Measurements from ENCODE around the gene NELFCD. TPM values are rescaled to one million over a fixed set of nuclear protein-coding genes. Genes with fewer than 3 reads are reported as not detected.
"Not testable (repeated sequence)": the region's sequence is repeated elsewhere in the genome, so short reads cannot be mapped to it uniquely, and the experiment has no call there.

Gene NELFCD
- total RNA-seq, 2 donors from 2014 or later, result 55.0 to 85.2 TPM

- TF ChIP-seq POLR2AphosphoS5 (IDR thresholded peaks at IDR 0.05) (no peak), CTCF (IDR thresholded peaks at IDR 0.05) (no peak), POLR2A (IDR thresholded peaks at IDR 0.05) (no peak)
- H3K9me3 ChIP-seq, result no peaks in the 10 kb centered on the region
- no peaks in the 10 kb centered on the region for H3K36me3 ChIP-seq
- WGBS, result 85% methylated on average over 5 of the region's 5 CpGs
- DNase-seq (ENCODE audit: low spot score), result no peak
- no peak overlapping the region for H3K27ac ChIP-seq
- no peak overlapping the region for H3K4me3 ChIP-seq
- intact Hi-C loops (cut with DNase I), result no loop called here
- H3K27me3 ChIP-seq (replicated peaks; ENCODE audit: insufficient read depth), result no peaks in the 10 kb centered on the region
- peaks cover 4% of the 10 kb centered on the region for H3K4me1 ChIP-seq (replicated peaks)
Observed at GRCh38 chr20:59040667-59041066, 59.6 kb downstream of the NELFCD start.

- H3K9me3 ChIP-seq; H3K27ac ChIP-seq; intact Hi-C loops (cut with DNase I); DNase-seq (ENCODE audit: low spot score); H3K4me1 ChIP-seq (replicated peaks); H3K36me3 ChIP-seq; H3K27me3 ChIP-seq (replicated peaks; ENCODE audit: insufficient read depth): not testable (repeated sequence)
- 86% methylated on average over 16 of the region's 16 CpGs for WGBS
- H3K4me3 ChIP-seq, result peak overlapping the region in 1 of 2 donors; percentile 90
Observed at GRCh38 chr20:59041487-59041886, 60.4 kb downstream of the NELFCD start.

- peak within 1 kb of the TSS; percentile 90 to 93 for H3K4me3 ChIP-seq
- H3K36me3 ChIP-seq, result no peaks in the 10 kb centered on the region
- H3K4me1 ChIP-seq (replicated peaks), result peaks cover 4% of the 10 kb centered on the region
- H3K27me3 ChIP-seq (replicated peaks; ENCODE audit: insufficient read depth), result no peaks in the 10 kb centered on the region
- peak within 1 kb of the TSS; percentile 71 to 72 for H3K27ac ChIP-seq
- DNase-seq (ENCODE audit: low spot score), result no peak
- H3K9me3 ChIP-seq, result no peaks in the 10 kb centered on the region
- under 1% methylated on average over 27 of the region's 50 CpGs for WGBS
- TF ChIP-seq POLR2AphosphoS5 (IDR thresholded peaks at IDR 0.05) (no peak), CTCF (IDR thresholded peaks at IDR 0.05) (no peak), POLR2A (IDR thresholded peaks at IDR 0.05) (no peak)
- intact Hi-C loops (cut with DNase I), result no loop called here
Observed at GRCh38 chr20:59042151-59042795, 61.2 kb downstream of the NELFCD start, which contains the start of gene PRELID3B. TSS of gene PRELID3B (minus strand) at chr20:59042786. CDS start at chr20:59042730, 56 bp downstream.

GRCh38 chr20:59042796-59043631, 62.0 kb downstream of the NELFCD start:
- no peaks in the 10 kb centered on the region for H3K36me3 ChIP-seq
- no peaks in the 10 kb centered on the region for H3K27me3 ChIP-seq (replicated peaks; ENCODE audit: insufficient read depth)
- H3K4me1 ChIP-seq (replicated peaks), result peaks cover 4% of the 10 kb centered on the region
- no peaks in the 10 kb centered on the region for H3K9me3 ChIP-seq
- DNase-seq (ENCODE audit: low spot score), result peak; percentile 86
- TF ChIP-seq POLR2AphosphoS5 (IDR thresholded peaks at IDR 0.05) (peak; percentile 11), CTCF (IDR thresholded peaks at IDR 0.05) (peak in 2 of 4 experiments; percentile 47 to 60), POLR2A (IDR thresholded peaks at IDR 0.05) (no peak)
- H3K4me3 ChIP-seq, result peak overlapping the region; percentile 90 to 93
- intact Hi-C loops (cut with DNase I), result no loop called here
- H3K27ac ChIP-seq, result peak overlapping the region; percentile 71 to 72
- WGBS, result 18% methylated on average over 48 of the region's 66 CpGs

GRCh38 chr20:59043698-59044097, 62.6 kb downstream of the NELFCD start:
- DNase-seq (ENCODE audit: low spot score), result no peak

More at GRCh38 chr20:59043698-59044097, 62.6 kb downstream of the NELFCD start:
- intact Hi-C loops (cut with DNase I), result no loop called here
- Histone ChIP-seq H3K27me3 (replicated peaks; ENCODE audit: insufficient read depth) (no peaks in the 10 kb centered on the region), H3K36me3 (no peaks in the 10 kb centered on the region), H3K4me1 (replicated peaks) (peaks cover 4% of the 10 kb centered on the region), H3K4me3 (no peak overlapping the region), H3K27ac (no peak overlapping the region), H3K9me3 (no peaks in the 10 kb centered on the region)
- TF ChIP-seq POLR2AphosphoS5 (IDR thresholded peaks at IDR 0.05) (no peak), CTCF (IDR thresholded peaks at IDR 0.05) (no peak), POLR2A (IDR thresholded peaks at IDR 0.05) (no peak)
- WGBS, result 74% methylated on average over 3 of the region's 3 CpGs
